ENCODE results near the gene PPP2R5C. TPM values are rescaled to one million over a fixed set of nuclear protein-coding genes. Genes with fewer than 3 reads are reported as not detected.
A peak's percentile ranks its signal among the peaks of the same experiment; 100 is the strongest.

The PPP2R5C gene
- total RNA-seq, 4 donors from 2014 or later: 143 to 171 (median 169) TPM

GRCh38 chr14:101760138-101761011 lies 1.1 kb upstream of the PPP2R5C start:
- H3K4me1 ChIP-seq: no peaks in the 10 kb centered on the region
- TF ChIP-seq, protein P1, sequence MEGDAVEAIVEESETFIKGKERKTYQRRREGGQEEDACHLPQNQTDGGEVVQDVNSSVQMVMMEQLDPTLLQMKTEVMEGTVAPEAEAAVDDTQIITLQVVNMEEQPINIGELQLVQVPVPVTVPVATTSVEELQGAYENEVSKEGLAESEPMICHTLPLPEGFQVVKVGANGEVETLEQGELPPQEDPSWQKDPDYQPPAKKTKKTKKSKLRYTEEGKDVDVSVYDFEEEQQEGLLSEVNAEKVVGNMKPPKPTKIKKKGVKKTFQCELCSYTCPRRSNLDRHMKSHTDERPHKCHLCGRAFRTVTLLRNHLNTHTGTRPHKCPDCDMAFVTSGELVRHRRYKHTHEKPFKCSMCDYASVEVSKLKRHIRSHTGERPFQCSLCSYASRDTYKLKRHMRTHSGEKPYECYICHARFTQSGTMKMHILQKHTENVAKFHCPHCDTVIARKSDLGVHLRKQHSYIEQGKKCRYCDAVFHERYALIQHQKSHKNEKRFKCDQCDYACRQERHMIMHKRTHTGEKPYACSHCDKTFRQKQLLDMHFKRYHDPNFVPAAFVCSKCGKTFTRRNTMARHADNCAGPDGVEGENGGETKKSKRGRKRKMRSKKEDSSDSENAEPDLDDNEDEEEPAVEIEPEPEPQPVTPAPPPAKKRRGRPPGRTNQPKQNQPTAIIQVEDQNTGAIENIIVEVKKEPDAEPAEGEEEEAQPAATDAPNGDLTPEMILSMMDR (IDR thresholded peaks at IDR 0.05): no peak
- peak in 1 of 2 donors; percentile 31 for TF ChIP-seq POLR2A (IDR thresholded peaks at IDR 0.05)

GRCh38 chr14:101761881-101762529 lies 496 bp downstream of the PPP2R5C start:
- H3K27me3 ChIP-seq: no peaks in the 10 kb centered on the region
- no peaks in the 10 kb centered on the region for H3K36me3 ChIP-seq
- peak overlapping the region; percentile 43 to 85 for H3K27ac ChIP-seq
- TF ChIP-seq, protein P1 (IDR thresholded peaks at IDR 0.05): no peak
- TF ChIP-seq POLR2A (IDR thresholded peaks at IDR 0.05): no peak
- peak; percentile 37 to 40 for DNase-seq
- no peaks in the 10 kb centered on the region for H3K4me1 ChIP-seq
- H3K4me3 ChIP-seq: peak overlapping the region; percentile 28 to 81
- H3K9me3 ChIP-seq: no peaks in the 10 kb centered on the region
- intact Hi-C loops (cut with DNase I; ENCODE audit: low total_unique reads): loop anchor here (5.0 kb wide), 1 partner anchor 325 kb away; the partner anchor contains the start of gene HSP90AA1

More at GRCh38 chr14:101760138-101761011, 1.1 kb upstream of the PPP2R5C start:
- DNase-seq: peak; percentile 99
- Histone ChIP-seq H3K27ac (peak overlapping the region; percentile 87 to 93), H3K27me3 (no peaks in the 10 kb centered on the region), H3K4me3 (peak overlapping the region; percentile 71 to 98), H3K36me3 (no peaks in the 10 kb centered on the region), H3K9me3 (no peaks in the 10 kb centered on the region)
- intact Hi-C loops (cut with DNase I; ENCODE audit: low total_unique reads): loop anchor here (5.0 kb wide), 1 partner anchor 327 kb away; the partner anchor contains the start of gene HSP90AA1

- H3K27ac ChIP-seq: peak overlapping the region; percentile 43 to 85
- no peak for DNase-seq
- no peaks in the 10 kb centered on the region for H3K4me1 ChIP-seq
- intact Hi-C loops (cut with DNase I; ENCODE audit: low total_unique reads): loop anchor here (5.0 kb wide), 1 partner anchor 325 kb away; the partner anchor contains the start of gene HSP90AA1
- TF ChIP-seq, protein P1 (IDR thresholded peaks at IDR 0.05): no peak
- no peak for TF ChIP-seq POLR2A (IDR thresholded peaks at IDR 0.05)
- no peaks in the 10 kb centered on the region for H3K27me3 ChIP-seq
- peak overlapping the region; percentile 28 to 81 for H3K4me3 ChIP-seq
- no peaks in the 10 kb centered on the region for H3K9me3 ChIP-seq
- no peaks in the 10 kb centered on the region for H3K36me3 ChIP-seq
Measured at GRCh38 chr14:101762530-101763101, 1.1 kb downstream of the PPP2R5C start.

DNA sequence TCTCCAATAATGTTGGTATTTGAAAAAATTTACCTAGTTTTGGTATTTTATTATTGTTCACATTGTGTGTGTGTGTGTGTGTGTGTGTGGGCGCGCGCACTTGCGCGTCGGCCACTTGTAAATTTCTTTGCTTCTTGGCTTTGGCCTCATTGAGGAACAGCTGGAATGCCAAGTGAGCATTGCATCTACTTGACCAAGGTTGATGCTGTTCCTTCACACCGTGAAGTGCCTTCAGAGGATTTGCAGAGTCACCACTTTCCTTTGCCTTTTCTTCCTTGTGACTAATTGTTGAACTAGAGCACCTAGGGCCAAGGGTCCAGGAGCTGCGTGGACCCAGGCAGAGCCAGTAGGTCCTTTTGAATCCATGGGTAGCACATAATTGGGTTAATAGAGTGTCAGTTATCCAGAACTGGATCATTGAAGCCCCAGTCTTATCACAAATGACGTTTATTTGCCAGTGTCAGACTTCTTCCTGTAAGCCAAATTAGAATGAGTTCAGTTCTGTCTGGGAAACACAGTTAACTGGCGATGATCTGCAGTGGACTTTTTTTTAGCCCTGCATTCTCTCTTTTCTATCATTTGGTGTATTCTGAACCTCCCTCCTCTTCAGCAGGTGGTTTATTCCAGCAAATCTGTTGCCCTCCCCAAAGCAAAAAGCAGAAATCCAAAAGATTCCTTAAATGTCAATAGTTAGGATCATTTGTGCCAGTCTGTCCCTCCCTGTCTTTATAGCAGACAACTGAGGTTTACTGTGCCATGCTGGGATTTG lies 2.6 kb downstream of the PPP2R5C start:
- DNase-seq: no peak
- Histone ChIP-seq H3K4me3 (no peak overlapping the region), H3K27ac (no peak overlapping the region), H3K27me3 (no peaks in the 10 kb centered on the region), H3K4me1 (no peaks in the 10 kb centered on the region), H3K36me3 (no peaks in the 10 kb centered on the region), H3K9me3 (no peaks in the 10 kb centered on the region)
- intact Hi-C loops (cut with DNase I; ENCODE audit: low total_unique reads): loop anchor here (5.0 kb wide), 1 partner anchor 323 kb away; the partner anchor contains the start of gene HSP90AA1
- no peak for TF ChIP-seq POLR2A (IDR thresholded peaks at IDR 0.05)
- TF ChIP-seq, protein P1 (IDR thresholded peaks at IDR 0.05): no peak

All from uterus (tissue), 4 donors.